Endothelial cell of umbilical vein (primary cell): Measurements from ENCODE around the gene EZR. TPM values are rescaled to one million over a fixed set of nuclear protein-coding genes. Genes with fewer than 3 reads are reported as not detected.

Experiments
- BruUV-seq: library from RNA; stranded (reverse); fragments of 400-500 nt; replicated peaks from 2 replicates; lab custom pipeline; 2021; lab: Mats Ljungman, UMichigan
- CTCF ChIA-PET: fragments of 300-600, 350-600 bp; sonication (Branson Sonifier 250); formaldehyde crosslinking; loops from one replicate; lab custom pipeline; 2021; ENCODE audit warnings: antibody characterized with exemption, inconsistent platforms; lab: Charles Lee
- POLR2A ChIA-PET: fragments of 300-600, 350-600 bp; sonication (Branson Sonifier 250); formaldehyde crosslinking; loops from one replicate; lab custom pipeline; 2021; ENCODE audit warnings: antibody characterized with exemption, inconsistent platforms; lab: Charles Lee
- DNase-seq: peaks from one replicate; pipeline ENCODE4 v3.0.0-alpha.2; 2011; ENCODE audit warnings: low read depth, low spot score
- FAIRE-seq: peaks from 2 replicates; lab custom pipeline; 2011; peaks lifted over from hg19 to GRCh38; lab: Jason Lieb, UNC
- H2AFZ ChIP-seq: 2 replicates; pipeline ENCODE4 v1.6.0; 2012; ENCODE audit warnings: low read depth, low read length, control low read depth, inconsistent platforms
- H3K27ac ChIP-seq: 2 replicates; pipeline ENCODE4 v1.5.1; 2011; ENCODE audit warnings: low read depth, mild to moderate bottlenecking, control low read depth, low read length, moderate library complexity; ENCODE audit not compliant: insufficient read depth
- H3K27me3 ChIP-seq, 2 experiments: 2 replicates each; pipeline versions ENCODE4 v1.6.0 to v1.6.1; 2011; ENCODE audit warnings: low read length in 2 of 2, mixed read lengths in 1 of 2; ENCODE audit not compliant: control insufficient read depth in 2 of 2, insufficient read depth in 2 of 2
- H3K36me3 ChIP-seq, 2 experiments: 2 replicates in 1 of 2; 3 replicates in 1 of 2; pipeline ENCODE4 v1.5.1; 2011; ENCODE audit warnings: low read length in 2 of 2, mild to moderate bottlenecking in 1 of 2, moderate library complexity in 1 of 2; ENCODE audit not compliant: control insufficient read depth in 2 of 2, insufficient read depth in 2 of 2; ENCODE audit errors: extremely low read depth in 1 of 2
- H3K4me1 ChIP-seq: 3 replicates; pipeline ENCODE4 v1.5.1; 2011; ENCODE audit warnings: mild to moderate bottlenecking, low read length; ENCODE audit not compliant: control insufficient read depth, insufficient read depth; ENCODE audit errors: extremely low read depth
- H3K4me2 ChIP-seq: 2 replicates; pipeline ENCODE4 v1.6.1; 2011; ENCODE audit warnings: low read length, control low read depth, mixed read lengths; ENCODE audit not compliant: insufficient read depth
- H3K4me3 ChIP-seq, 3 experiments: fragments of 200-600 bp in 1 of 3; sonication (generic), shearing (Covaris generic) in 1 of 3; replicated peaks in 1 of 3; 2 replicates each; pipeline ENCODE4 v1.5.1; 2011 to 2016; ENCODE audit warnings: control low read depth in 3 of 3, low read length in 3 of 3, mild to moderate bottlenecking in 2 of 3, inconsistent platforms in 1 of 3, low read depth in 1 of 3, moderate library complexity in 1 of 3; ENCODE audit not compliant: insufficient read depth in 1 of 3
- H3K79me2 ChIP-seq: 2 replicates; pipeline ENCODE4 v1.6.0; 2012; ENCODE audit warnings: low read length, inconsistent platforms; ENCODE audit not compliant: control insufficient read depth, insufficient read depth
- H3K9ac ChIP-seq: replicated peaks from 2 replicates; pipeline ENCODE3; 2011; ENCODE audit warnings: low read length, control low read depth; ENCODE audit not compliant: insufficient read depth; ENCODE audit errors: extremely low read depth
- H3K9me1 ChIP-seq: replicated peaks from 3 replicates; pipeline ENCODE4 v1.6.0; 2011; ENCODE audit warnings: mild to moderate bottlenecking, low read length; ENCODE audit not compliant: control insufficient read depth, insufficient read depth; ENCODE audit errors: extremely low read depth
- H3K9me3 ChIP-seq: replicated peaks from 2 replicates; pipeline ENCODE4 v1.5.1; 2012; ENCODE audit warnings: low read length, inconsistent platforms; ENCODE audit not compliant: control insufficient read depth, insufficient read depth
- H4K20me1 ChIP-seq: replicated peaks from 2 replicates; pipeline ENCODE3; 2011; ENCODE audit warnings: mild to moderate bottlenecking, low read length; ENCODE audit not compliant: control insufficient read depth, insufficient read depth; ENCODE audit errors: extremely low read depth
- FOS ChIP-seq: IDR thresholded peaks from 2 replicates; pipeline ENCODE4 v1.6.1; 2011; ENCODE audit warnings: mild to moderate bottlenecking, low read length, moderate library complexity, borderline replicate concordance; ENCODE audit not compliant: insufficient read depth
- GATA2 ChIP-seq: IDR thresholded peaks from 2 replicates; pipeline ENCODE4 v1.7.0; 2011; ENCODE audit warnings: low read depth, mild to moderate bottlenecking, moderate library complexity, mixed read lengths, low read length; ENCODE audit not compliant: insufficient read length, insufficient read depth
- MAX ChIP-seq: IDR thresholded peaks from 2 replicates; pipeline ENCODE4 v1.6.1; 2011; ENCODE audit not compliant: insufficient read depth, insufficient read length
- MYC ChIP-seq: IDR thresholded peaks from one replicate; pipeline ENCODE4 v1.6.1; 2011; ENCODE audit warnings: mild to moderate bottlenecking, low read depth, low read length
- POLR2A ChIP-seq: IDR thresholded peaks from 2 replicates; pipeline ENCODE4 v1.6.1; 2012; ENCODE audit warnings: low read depth, mild to moderate bottlenecking, control low read depth, low read length
- POLR2AphosphoS5 ChIP-seq: IDR thresholded peaks from 2 replicates; pipeline ENCODE4 v1.6.1; 2012; ENCODE audit warnings: low read depth, mild to moderate bottlenecking, control low read depth, low read length, moderate library complexity; ENCODE audit not compliant: insufficient read depth
- dilution Hi-C: fragments of 300-500 bp; cut with MboI; formaldehyde crosslinking; loops from one replicate; pipeline ENCODE4 v1.15.0; 2019; ENCODE audit warnings: low sequenced_read_pairs; ENCODE audit not compliant: extremely low pct_ligation_motif_present
- intact Hi-C: fragments of 100-400 bp; cut with micrococcal nuclease; formaldehyde crosslinking; loops from one replicate; pipeline ENCODE4 v1.10.0; 2022
- polyA plus RNA-seq, 4 experiments: library from polyadenylated mRNA; depleted of rRNA in 3 of 4; stranded (reverse) in 3 of 4; unstranded in 1 of 4; fragments of >200 nt; gene quantifications; 2 replicates each; pipeline versions ENCODE4 v1.2.1 to v1.2.3, GENCODE V29; 2011 to 2012; ENCODE audit warnings: missing spikeins in 1 of 4
- total RNA-seq: library from RNA; stranded (reverse); gene quantifications from 2 replicates; pipeline ENCODE4 v1.2.3, GENCODE V29; 2021

EZR gene
- total and polyA plus RNA-seq, 2 donors (not counting 3 experiments of a cell fraction or from before 2014, with no cell fraction given), result 58.5 to 108 TPM

DNA sequence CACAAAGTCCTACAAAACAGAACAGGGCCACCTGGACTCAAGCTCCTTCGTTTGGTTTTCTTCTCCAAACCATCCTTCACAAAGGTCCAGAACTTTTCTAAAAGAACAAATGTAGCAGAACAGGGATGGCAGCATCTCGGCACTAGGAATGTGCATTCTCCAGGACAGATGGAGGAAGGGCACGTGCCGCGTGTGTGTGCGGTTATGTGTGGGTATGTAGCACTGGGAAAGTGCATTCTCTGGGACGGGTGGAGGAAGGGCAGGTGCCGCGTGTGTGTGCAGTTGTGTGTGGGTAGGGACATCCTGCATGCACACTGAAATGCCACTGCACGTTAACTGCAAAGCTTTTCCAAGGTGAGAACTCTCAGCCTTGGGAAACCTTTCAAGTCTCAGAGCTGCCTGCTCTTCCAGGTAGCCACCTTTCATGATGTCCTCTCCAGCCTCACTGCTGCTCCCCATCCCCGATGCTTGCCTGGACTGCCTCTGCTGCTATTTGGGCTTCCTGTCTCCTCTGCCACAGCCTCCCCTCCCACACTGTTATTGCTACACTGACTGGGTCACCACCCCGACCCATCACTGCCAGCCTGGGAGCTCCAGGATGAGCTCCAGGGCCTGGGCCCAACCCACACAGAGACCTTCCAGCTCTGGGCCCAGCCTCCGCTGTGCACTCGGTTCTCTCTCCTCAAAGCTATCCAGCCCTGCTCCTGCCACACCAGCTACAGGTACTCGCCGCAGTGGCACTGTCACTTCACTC, 47.6 kb downstream of the EZR start:
- no TSS peak for BruUV-seq
- Histone ChIP-seq H3K4me3 (no peak overlapping the region), H3K9me3 (no peaks in the 10 kb centered on the region), H3K79me2 (no peaks in the 10 kb centered on the region), H3K36me3 (peaks cover 14 to 64% of the 10 kb centered on the region in 2 experiments), H3K4me2 (no peak overlapping the region), H3K9ac (no peak overlapping the region), H3K9me1 (no peaks in the 10 kb centered on the region), H3K27ac (no peak overlapping the region), H2AFZ (no peak overlapping the region), H3K27me3 (no peaks in the 10 kb centered on the region), H4K20me1 (no peaks in the 10 kb centered on the region), H3K4me1 (no peaks in the 10 kb centered on the region)
- no peak for FAIRE-seq
- ChIA-PET CTCF (interaction anchor here (0.8 to 2.0 kb wide), 4 partner anchors 9 to 53 kb away, joined by 3 to 8 read pairs (median 4); no protein-coding TSS in a partner anchor), POLR2A (no interaction called here)
- dilution Hi-C loops (no loop called here), intact Hi-C loops (no loop called here)
- no peak for DNase-seq
- TF ChIP-seq POLR2AphosphoS5, result no peak
- no peak for TF ChIP-seq FOS
- TF ChIP-seq GATA2, result no peak
- TF ChIP-seq MYC, result no peak
- TF ChIP-seq POLR2A, result no peak
- TF ChIP-seq MAX, result no peak
